ENCODE results near the gene NUAK2. TPM values are rescaled to one million over a fixed set of nuclear protein-coding genes. Genes with fewer than 3 reads are reported as not detected.
"Not testable (repeated sequence)": the region's sequence is repeated elsewhere in the genome, so short reads cannot be mapped to it uniquely, and the experiment has no call there.

The NUAK2 gene
- polyA plus RNA-seq (2013, experiment 1 of 2), result 7.7 TPM
- 8.7 TPM for polyA plus RNA-seq (2013, experiment 2 of 2)

DNA sequence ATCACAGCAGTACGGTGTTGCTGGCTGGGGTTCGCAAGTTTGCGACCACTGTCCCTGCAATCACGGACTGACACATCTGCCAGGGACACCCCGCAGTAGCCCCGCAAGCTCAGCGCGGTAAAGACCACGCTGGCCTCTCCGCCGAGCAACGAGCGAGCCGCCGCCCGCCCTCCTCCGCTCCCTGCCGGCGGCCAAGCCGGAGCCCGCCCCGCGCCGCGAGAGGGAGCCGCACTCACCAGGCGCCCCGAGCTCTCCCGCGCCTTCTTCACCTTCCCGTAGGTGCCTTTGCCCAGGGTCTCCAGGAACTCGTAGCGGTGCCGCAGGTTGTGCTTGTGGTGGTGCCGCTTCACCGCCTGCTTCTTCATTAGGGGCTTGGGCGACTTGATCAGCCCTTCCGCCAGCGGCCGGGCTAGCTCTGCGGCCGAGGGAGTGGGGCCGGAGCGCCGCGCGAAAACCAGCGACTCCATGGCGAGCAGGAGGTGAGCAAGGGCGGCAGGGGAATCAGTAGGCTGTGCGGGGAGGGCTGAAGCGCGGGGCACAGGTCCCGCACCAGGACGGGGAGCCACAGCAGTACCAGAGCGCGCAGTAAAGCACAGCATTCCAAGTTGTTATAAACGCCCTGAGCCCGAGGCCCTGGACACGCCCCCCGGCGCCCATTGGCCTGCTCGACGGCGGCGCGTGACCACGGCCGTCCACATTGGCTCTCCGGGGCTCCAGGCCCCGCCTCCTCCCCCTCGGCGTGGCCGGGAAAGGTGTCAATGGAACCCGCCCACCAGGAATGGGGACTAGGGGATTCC, at the start of gene NUAK2:
Gene NUAK2 (minus strand): TSS at position 584 of the 797 bp plus-strand sequence. CDS start 117 bp downstream, at position 467.
- Histone ChIP-seq H3K36me3 (ENCODE audit: insufficient read depth, low read length) (no peaks in the 10 kb centered on the region), H3K27ac (ENCODE audit: low read depth, low read length) (peak within 1 kb of the TSS; percentile 82), H3K9ac (ENCODE audit: low read depth, low read length) (peak within 1 kb of the TSS; percentile 87), H3K4me1 (ENCODE audit: insufficient read depth, low read length) (peaks cover 44% of the 10 kb centered on the region), H3K27me3 (ENCODE audit: insufficient read depth, low read length) (no peaks in the 10 kb centered on the region), H3K9me3 (ENCODE audit: insufficient read depth, low read depth, low read length) (no peaks in the 10 kb centered on the region), H3K4me3 (ENCODE audit: low read length) (peak within 1 kb of the TSS; percentile 93)
- WGBS, result under 1% methylated on average over 75 of the region's 75 CpGs

DNA sequence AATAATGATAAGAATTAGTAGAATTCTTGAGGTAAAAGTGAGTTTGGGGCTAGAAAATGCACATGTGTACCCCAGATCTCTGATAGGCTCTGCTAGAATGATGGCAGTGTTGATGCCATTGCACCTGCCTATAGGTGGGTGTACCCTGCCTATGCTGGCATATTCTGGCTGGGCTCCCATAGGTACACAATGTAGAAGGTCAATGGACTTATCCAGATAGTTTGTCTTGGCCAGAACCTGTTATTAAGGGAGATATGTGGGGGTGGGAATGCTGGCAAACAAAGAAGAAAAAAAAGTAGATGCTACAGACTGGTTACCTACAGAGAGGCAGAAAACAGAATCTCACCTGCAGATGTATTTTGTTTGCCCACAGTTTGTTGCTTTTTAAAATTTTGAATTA, 49.2 kb upstream of the NUAK2 start:
- Histone ChIP-seq H3K27me3 (ENCODE audit: insufficient read depth, low read length) (no peaks in the 10 kb centered on the region), H3K4me3 (ENCODE audit: low read length) (no peak overlapping the region), H3K9ac (ENCODE audit: low read depth, low read length) (no peak overlapping the region), H3K4me1 (ENCODE audit: insufficient read depth, low read length) (peaks cover 42% of the 10 kb centered on the region), H3K9me3 (ENCODE audit: insufficient read depth, low read depth, low read length) (no peaks in the 10 kb centered on the region), H3K27ac (ENCODE audit: low read depth, low read length) (no peak overlapping the region), H3K36me3 (ENCODE audit: insufficient read depth, low read length) (no peaks in the 10 kb centered on the region)

DNA sequence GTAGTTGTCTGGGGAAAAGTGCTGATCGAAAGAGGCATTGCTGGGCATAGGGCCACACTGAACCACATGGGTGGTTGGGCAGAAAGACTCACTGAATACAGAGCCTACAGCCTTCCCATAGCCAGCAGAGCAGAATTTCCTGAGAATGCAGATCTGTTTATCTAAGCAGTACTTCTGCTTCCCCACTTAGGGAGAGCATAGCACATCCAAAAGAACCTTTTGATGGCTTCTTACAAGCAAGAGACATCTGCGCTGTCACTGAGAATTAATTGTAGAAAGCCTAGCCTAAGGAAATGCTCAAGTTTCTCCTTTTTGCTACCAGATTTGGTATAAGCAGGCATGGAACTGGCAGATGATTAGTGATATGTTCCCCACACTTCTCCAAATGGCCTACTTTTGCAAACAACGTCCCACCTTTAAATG, 48.2 kb upstream of the NUAK2 start:
- Histone ChIP-seq H3K9me3 (ENCODE audit: insufficient read depth, low read depth, low read length) (no peaks in the 10 kb centered on the region), H3K27ac (ENCODE audit: low read depth, low read length) (no peak overlapping the region), H3K4me3 (ENCODE audit: low read length) (no peak overlapping the region), H3K27me3 (ENCODE audit: insufficient read depth, low read length) (no peaks in the 10 kb centered on the region), H3K4me1 (ENCODE audit: insufficient read depth, low read length) (peaks cover 35% of the 10 kb centered on the region), H3K36me3 (ENCODE audit: insufficient read depth, low read length) (no peaks in the 10 kb centered on the region), H3K9ac (ENCODE audit: low read depth, low read length) (no peak overlapping the region)
- WGBS, result 81% methylated on average over 3 of the region's 3 CpGs

DNA sequence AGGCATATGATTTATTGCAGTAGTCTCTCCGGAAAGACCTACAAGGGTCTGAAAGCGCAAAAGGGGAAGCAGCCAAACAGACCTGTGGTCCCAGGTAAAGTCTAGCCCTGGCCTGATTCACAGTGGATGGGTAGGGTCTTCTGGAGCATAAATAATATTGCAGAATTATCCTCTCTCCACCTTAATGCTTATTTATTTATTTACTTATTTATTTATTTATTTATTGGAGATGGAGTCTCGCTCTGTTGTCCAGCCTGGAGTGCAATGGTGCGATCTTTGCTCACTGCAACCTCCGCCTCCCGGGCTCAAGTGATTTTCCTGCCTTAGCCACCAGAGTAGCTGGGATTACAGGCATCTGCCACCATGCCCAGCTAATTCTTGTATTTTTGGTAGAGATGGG, 46.9 kb upstream of the NUAK2 start:
- H3K9me3 ChIP-seq (ENCODE audit: insufficient read depth, low read depth, low read length), result no peaks in the 10 kb centered on the region
- H3K4me1 ChIP-seq (ENCODE audit: insufficient read depth, low read length), result peaks cover 23% of the 10 kb centered on the region
- WGBS, result 95% methylated on average over 6 of the region's 6 CpGs
- H3K27me3 ChIP-seq (ENCODE audit: insufficient read depth, low read length), result no peaks in the 10 kb centered on the region
- H3K4me3 ChIP-seq (ENCODE audit: low read length), result no peak overlapping the region
- no peak overlapping the region for H3K9ac ChIP-seq (ENCODE audit: low read depth, low read length)
- no peak overlapping the region for H3K27ac ChIP-seq (ENCODE audit: low read depth, low read length)
- no peaks in the 10 kb centered on the region for H3K36me3 ChIP-seq (ENCODE audit: insufficient read depth, low read length)

DNA sequence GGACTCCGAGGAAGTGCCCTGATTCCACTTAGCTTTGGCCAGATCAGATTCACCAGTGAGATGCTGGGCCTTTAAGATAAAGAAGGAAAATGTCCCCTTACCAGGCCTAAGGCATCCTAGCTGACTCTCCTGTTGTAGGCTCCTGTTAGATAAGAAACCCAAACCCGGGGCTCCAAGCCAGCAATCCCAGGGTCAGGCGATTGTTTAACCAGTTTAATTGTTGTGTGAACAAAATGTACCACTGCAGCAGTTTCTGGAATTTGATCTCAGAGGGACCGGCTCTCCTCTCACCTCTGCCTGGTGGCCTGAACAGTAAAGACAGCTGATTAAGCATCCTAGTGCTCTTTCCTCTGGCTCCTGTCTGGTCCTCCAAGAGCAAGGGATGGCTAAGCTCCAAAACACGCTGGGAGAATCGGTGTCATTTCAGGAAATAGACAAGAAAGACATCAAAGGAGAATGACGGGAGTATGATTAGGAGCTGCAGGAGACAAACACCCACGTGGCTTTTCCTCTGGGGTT, 44.5 kb upstream of the NUAK2 start:
- no peak overlapping the region for H3K4me3 ChIP-seq (ENCODE audit: low read length)
- no peak overlapping the region for H3K27ac ChIP-seq (ENCODE audit: low read depth, low read length)

DNA sequence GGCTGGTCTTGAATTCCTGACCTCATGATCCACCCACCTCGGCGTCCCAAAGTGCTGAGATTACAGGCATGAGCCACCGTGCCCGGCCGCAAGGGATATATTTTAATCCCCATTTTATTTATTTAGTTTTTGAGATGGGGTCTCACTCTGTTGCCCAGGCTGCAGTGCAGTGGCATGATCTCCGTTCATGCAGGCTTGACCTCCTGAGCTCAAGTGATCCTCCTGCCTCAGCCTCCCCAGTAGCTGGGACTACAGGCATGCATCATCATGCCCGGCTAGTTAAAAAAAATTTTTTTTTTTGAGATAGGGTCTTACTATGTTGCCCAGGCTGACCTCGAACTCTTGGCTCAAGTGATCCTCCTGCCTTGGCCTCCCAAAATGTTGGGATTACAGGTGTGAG, 43.5 kb upstream of the NUAK2 start:
- WGBS, result 93% methylated on average over 5 of the region's 8 CpGs
- not testable (repeated sequence) for H3K9me3 ChIP-seq (ENCODE audit: insufficient read depth, low read depth, low read length); H3K9ac ChIP-seq (ENCODE audit: low read depth, low read length); H3K27me3 ChIP-seq (ENCODE audit: insufficient read depth, low read length); H3K27ac ChIP-seq (ENCODE audit: low read depth, low read length); H3K36me3 ChIP-seq (ENCODE audit: insufficient read depth, low read length); H3K4me1 ChIP-seq (ENCODE audit: insufficient read depth, low read length); H3K4me3 ChIP-seq (ENCODE audit: low read length)

More for the DNA sequence above, 44.5 kb upstream of the NUAK2 start:
- Histone ChIP-seq H3K27me3 (ENCODE audit: insufficient read depth, low read length) (no peaks in the 10 kb centered on the region), H3K9ac (ENCODE audit: low read depth, low read length) (no peak overlapping the region), H3K4me1 (ENCODE audit: insufficient read depth, low read length) (peaks cover 4% of the 10 kb centered on the region; the same call in 1 of the 2 replicates), H3K9me3 (ENCODE audit: insufficient read depth, low read depth, low read length) (no peaks in the 10 kb centered on the region), H3K36me3 (ENCODE audit: insufficient read depth, low read length) (no peaks in the 10 kb centered on the region)
- WGBS, result 65% methylated on average over 8 of the region's 8 CpGs

GRCh38 chr1:205360891-205361290, 39.3 kb upstream of the NUAK2 start:
- H3K4me3 ChIP-seq (ENCODE audit: low read length), result no peak overlapping the region
- H3K4me1 ChIP-seq (ENCODE audit: insufficient read depth, low read length), result peaks cover 29% of the 10 kb centered on the region
- no peaks in the 10 kb centered on the region for H3K27me3 ChIP-seq (ENCODE audit: insufficient read depth, low read length)
- H3K9me3 ChIP-seq (ENCODE audit: insufficient read depth, low read depth, low read length), result no peaks in the 10 kb centered on the region
- no peaks in the 10 kb centered on the region for H3K36me3 ChIP-seq (ENCODE audit: insufficient read depth, low read length)
- 92% methylated on average over 4 of the region's 4 CpGs for WGBS
- H3K27ac ChIP-seq (ENCODE audit: low read depth, low read length), result no peak overlapping the region
- no peak overlapping the region for H3K9ac ChIP-seq (ENCODE audit: low read depth, low read length)

- Histone ChIP-seq H3K27ac (ENCODE audit: low read depth, low read length) (no peak overlapping the region), H3K36me3 (ENCODE audit: insufficient read depth, low read length) (no peaks in the 10 kb centered on the region), H3K9me3 (ENCODE audit: insufficient read depth, low read depth, low read length) (no peaks in the 10 kb centered on the region), H3K9ac (ENCODE audit: low read depth, low read length) (no peak overlapping the region), H3K4me3 (ENCODE audit: low read length) (no peak overlapping the region), H3K27me3 (ENCODE audit: insufficient read depth, low read length) (no peaks in the 10 kb centered on the region), H3K4me1 (ENCODE audit: insufficient read depth, low read length) (peaks cover 39% of the 10 kb centered on the region)
- 75% methylated on average over 11 of the region's 11 CpGs for WGBS
These were observed 38.4 kb upstream of the NUAK2 start for GRCh38 chr1:205359771-205360565.

DNA sequence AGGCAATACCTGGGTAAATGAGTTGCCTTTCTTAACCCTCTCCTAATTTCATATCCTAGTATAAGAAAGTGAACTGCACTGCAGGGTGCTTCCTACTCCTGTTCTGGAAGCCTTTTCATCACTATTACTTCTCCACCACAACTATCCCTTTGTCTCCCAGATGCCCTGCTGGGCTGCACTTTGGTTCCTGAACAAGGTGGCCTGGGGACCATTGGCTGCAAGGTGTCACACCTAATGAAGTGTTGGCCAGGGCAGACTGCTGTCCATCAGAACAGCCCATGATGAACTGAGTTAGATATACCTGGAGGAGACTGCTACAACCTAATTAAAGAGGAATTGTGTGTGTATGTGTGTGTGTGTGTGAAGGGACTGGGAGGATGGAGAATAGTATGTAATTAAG, 37.0 kb upstream of the NUAK2 start:
- no peak overlapping the region for H3K4me3 ChIP-seq (ENCODE audit: low read length)
- no peaks in the 10 kb centered on the region for H3K36me3 ChIP-seq (ENCODE audit: insufficient read depth, low read length)
- H3K27me3 ChIP-seq (ENCODE audit: insufficient read depth, low read length), result no peaks in the 10 kb centered on the region
- H3K4me1 ChIP-seq (ENCODE audit: insufficient read depth, low read length), result peaks cover 39% of the 10 kb centered on the region
- no peaks in the 10 kb centered on the region for H3K9me3 ChIP-seq (ENCODE audit: insufficient read depth, low read depth, low read length)
- H3K27ac ChIP-seq (ENCODE audit: low read depth, low read length), result no peak overlapping the region
- no peak overlapping the region for H3K9ac ChIP-seq (ENCODE audit: low read depth, low read length)

DNA sequence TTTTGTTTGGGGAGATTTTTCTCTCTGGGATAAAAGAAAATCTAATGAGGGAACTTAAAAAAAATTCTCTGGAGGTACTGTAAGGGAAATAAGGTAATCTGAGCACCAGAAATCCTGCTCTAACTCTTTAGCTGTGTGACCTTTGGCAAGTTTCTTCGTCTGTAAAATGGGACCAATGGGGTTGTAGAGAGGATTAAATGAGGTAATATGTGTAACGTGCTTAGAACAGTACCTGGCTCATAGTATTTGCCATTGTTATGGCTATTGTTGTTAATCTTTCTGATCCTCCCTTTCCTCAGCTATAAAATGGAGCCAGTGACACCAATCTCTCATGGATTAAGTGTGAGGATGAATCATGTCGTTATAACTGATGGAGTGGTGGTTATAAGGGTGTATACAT, 36.0 kb upstream of the NUAK2 start:
- WGBS, result 91% methylated on average over 3 of the region's 3 CpGs
- Histone ChIP-seq H3K27me3 (ENCODE audit: insufficient read depth, low read length) (no peaks in the 10 kb centered on the region), H3K27ac (ENCODE audit: low read depth, low read length) (no peak overlapping the region), H3K4me3 (ENCODE audit: low read length) (no peak overlapping the region), H3K4me1 (ENCODE audit: insufficient read depth, low read length) (peaks cover 43% of the 10 kb centered on the region), H3K36me3 (ENCODE audit: insufficient read depth, low read length) (no peaks in the 10 kb centered on the region), H3K9ac (ENCODE audit: low read depth, low read length) (no peak overlapping the region), H3K9me3 (ENCODE audit: insufficient read depth, low read depth, low read length) (no peaks in the 10 kb centered on the region)

Data from HUES64 (cell line).